Natural killer cell treated with Interleukin-12 subunit alpha and Interleukin-12 subunit beta and Interleukin-15 and Interleukin-18, amount 100 ng/mL, for 72 hours (primary cell): ENCODE measurements around the gene CCDC12. TPM values are rescaled to one million over a fixed set of nuclear protein-coding genes. Genes with fewer than 3 reads are reported as not detected.
A peak's percentile ranks its signal among the peaks of the same experiment; 100 is the strongest.

Experiments
- ATAC-seq, 2 donors: fragments of 150-1000 bp; cut with Tn5 transposase in 1 of 2; sonication (Bioruptor Pico), chemical (Tn5 transposase) in 1 of 2; 2 replicates each; pipeline ENCODE4 v1.10.0; 2021
- DNase-seq: peaks from one replicate; pipeline ENCODE4 v3.0.0; 2022; ENCODE audit warnings: low spot score
- H3K27ac Mint-ChIP-seq, 2 donors: 1 replicate in 1 of 2; 2 replicates in 1 of 2; pipeline ENCODE4 v1.8.0; 2022; ENCODE audit warnings: mixed read lengths in 2 of 2, mild to moderate bottlenecking in 1 of 2, moderate library complexity in 1 of 2
- H3K27me3 Mint-ChIP-seq, 2 donors: 1 replicate in 1 of 2; 2 replicates in 1 of 2; pipeline ENCODE4 v1.8.0; 2022; ENCODE audit warnings: mixed read lengths in 2 of 2
- H3K36me3 Mint-ChIP-seq: one replicate; pipeline ENCODE4 v1.8.0; 2022; ENCODE audit warnings: mixed read lengths
- H3K4me1 Mint-ChIP-seq, 2 donors: 1 replicate in 1 of 2; 2 replicates in 1 of 2; pipeline ENCODE4 v1.8.0; 2022; ENCODE audit warnings: low read depth in 2 of 2, mixed read lengths in 2 of 2, mild to moderate bottlenecking in 1 of 2
- H3K4me3 Mint-ChIP-seq: one replicate; pipeline ENCODE4 v1.8.0; 2022; ENCODE audit warnings: mixed read lengths
- H3K9me3 Mint-ChIP-seq: 2 replicates; pipeline ENCODE4 v1.8.0; 2022; ENCODE audit warnings: mixed read lengths
- total RNA-seq, 2 donors: library from RNA; stranded (reverse); gene quantifications; one replicate each; pipeline ENCODE4 v1.2.3, GENCODE V29; 2022

Gene CCDC12
- total RNA-seq, 2 donors from 2014 or later, result 58.0 to 89.8 TPM

GRCh38 chr3:47004369-47005211 lies 28.0 kb upstream of the CCDC12 start:
- Mint-ChIP-seq H3K36me3 (no peaks in the 10 kb centered on the region), H3K27ac (peak overlapping the region in 1 of 2 donors; percentile 31)

GRCh38 chr3:47003461-47004368 lies 27.2 kb upstream of the CCDC12 start:
- DNase-seq, result no peak
- H3K9me3 Mint-ChIP-seq, result no peaks in the 10 kb centered on the region
- no peak overlapping the region for H3K4me3 Mint-ChIP-seq
- H3K36me3 Mint-ChIP-seq, result no peaks in the 10 kb centered on the region
- H3K4me1 Mint-ChIP-seq, result peaks cover 6 to 12% of the 10 kb centered on the region in 2 donors
- H3K27me3 Mint-ChIP-seq, result no peaks in the 10 kb centered on the region
- ATAC-seq, result no peak
- H3K27ac Mint-ChIP-seq, result peak overlapping the region in 1 of 2 donors; percentile 31

More at GRCh38 chr3:47004369-47005211, 28.0 kb upstream of the CCDC12 start:
- H3K9me3 Mint-ChIP-seq, result no peaks in the 10 kb centered on the region
- H3K4me1 Mint-ChIP-seq, result peaks cover 6 to 12% of the 10 kb centered on the region in 2 donors
- H3K27me3 Mint-ChIP-seq, result no peaks in the 10 kb centered on the region
- ATAC-seq (no peak), DNase-seq (peak; percentile 49)
- H3K4me3 Mint-ChIP-seq, result no peak overlapping the region

GRCh38 chr3:47003056-47003410 lies 26.5 kb upstream of the CCDC12 start:
- H3K9me3 Mint-ChIP-seq, result no peaks in the 10 kb centered on the region
- no peaks in the 10 kb centered on the region for H3K27me3 Mint-ChIP-seq
- H3K27ac Mint-ChIP-seq, result no peak overlapping the region
- DNase-seq, result no peak
- no peak for ATAC-seq
- peaks cover 6 to 15% of the 10 kb centered on the region in 2 donors for H3K4me1 Mint-ChIP-seq
- H3K4me3 Mint-ChIP-seq, result no peak overlapping the region
- no peaks in the 10 kb centered on the region for H3K36me3 Mint-ChIP-seq

- DNase-seq (no peak), ATAC-seq (no peak)
- H3K4me1 Mint-ChIP-seq, result peaks cover 9 to 16% of the 10 kb centered on the region in 2 donors
- no peaks in the 10 kb centered on the region for H3K9me3 Mint-ChIP-seq
- H3K27ac Mint-ChIP-seq, result no peak overlapping the region
- H3K27me3 Mint-ChIP-seq, result no peaks in the 10 kb centered on the region
- H3K4me3 Mint-ChIP-seq, result no peak overlapping the region
- no peaks in the 10 kb centered on the region for H3K36me3 Mint-ChIP-seq
These were observed 25.9 kb upstream of the CCDC12 start for GRCh38 chr3:47002171-47003055.

- Mint-ChIP-seq H3K27me3 (no peaks in the 10 kb centered on the region), H3K4me1 (peaks cover 15 to 23% of the 10 kb centered on the region in 2 donors), H3K27ac (no peak overlapping the region), H3K36me3 (no peaks in the 10 kb centered on the region), H3K4me3 (no peak overlapping the region), H3K9me3 (no peaks in the 10 kb centered on the region)
- ATAC-seq, result no peak
- no peak for DNase-seq
These were observed 25.2 kb upstream of the CCDC12 start for GRCh38 chr3:47001731-47002170.

- no peaks in the 10 kb centered on the region for H3K36me3 Mint-ChIP-seq
- DNase-seq, result no peak
- peak overlapping the region in 1 of 2 donors; percentile 55 for H3K27ac Mint-ChIP-seq
- H3K4me1 Mint-ChIP-seq, result peaks cover 17 to 25% of the 10 kb centered on the region in 2 donors
- no peaks in the 10 kb centered on the region for H3K9me3 Mint-ChIP-seq
- peak; percentile 53 to 64 for ATAC-seq
- H3K4me3 Mint-ChIP-seq, result no peak overlapping the region
- H3K27me3 Mint-ChIP-seq, result no peaks in the 10 kb centered on the region
These were observed 24.6 kb upstream of the CCDC12 start for GRCh38 chr3:47000922-47001730.

GRCh38 chr3:47000198-47000815 lies 23.8 kb upstream of the CCDC12 start:
- no peaks in the 10 kb centered on the region for H3K27me3 Mint-ChIP-seq
- H3K27ac Mint-ChIP-seq, result peak overlapping the region; percentile 55 to 73
- no peaks in the 10 kb centered on the region for H3K36me3 Mint-ChIP-seq
- H3K4me1 Mint-ChIP-seq, result peaks cover 17 to 25% of the 10 kb centered on the region in 2 donors
- no peak for DNase-seq
- peak overlapping the region; percentile 38 for H3K4me3 Mint-ChIP-seq
- ATAC-seq, result peak; percentile 68 to 69
- no peaks in the 10 kb centered on the region for H3K9me3 Mint-ChIP-seq

GRCh38 chr3:46999516-47000197 lies 23.1 kb upstream of the CCDC12 start:
- H3K27ac Mint-ChIP-seq, result peak overlapping the region in 1 of 2 donors; percentile 73
- no peak overlapping the region for H3K4me3 Mint-ChIP-seq

GRCh38 chr3:46998852-46999515 lies 22.4 kb upstream of the CCDC12 start:
- H3K4me3 Mint-ChIP-seq, result no peak overlapping the region
- H3K27me3 Mint-ChIP-seq, result no peaks in the 10 kb centered on the region
- H3K27ac Mint-ChIP-seq, result no peak overlapping the region
- no peaks in the 10 kb centered on the region for H3K9me3 Mint-ChIP-seq
- H3K36me3 Mint-ChIP-seq, result no peaks in the 10 kb centered on the region
- ATAC-seq (no peak), DNase-seq (no peak)
- H3K4me1 Mint-ChIP-seq, result peaks cover 17 to 27% of the 10 kb centered on the region in 2 donors

More at GRCh38 chr3:46999516-47000197, 23.1 kb upstream of the CCDC12 start:
- DNase-seq (no peak), ATAC-seq (no peak)
- Mint-ChIP-seq H3K9me3 (no peaks in the 10 kb centered on the region), H3K36me3 (no peaks in the 10 kb centered on the region), H3K4me1 (peaks cover 17 to 25% of the 10 kb centered on the region in 2 donors), H3K27me3 (no peaks in the 10 kb centered on the region)

GRCh38 chr3:46998121-46998851 lies 21.7 kb upstream of the CCDC12 start:
- H3K27ac Mint-ChIP-seq, result peak overlapping the region in 1 of 2 donors; percentile 35
- peak; percentile 48 to 57 for ATAC-seq
- no peaks in the 10 kb centered on the region for H3K27me3 Mint-ChIP-seq
- peaks cover 17 to 27% of the 10 kb centered on the region in 2 donors for H3K4me1 Mint-ChIP-seq
- DNase-seq, result no peak
- H3K4me3 Mint-ChIP-seq, result no peak overlapping the region
- H3K36me3 Mint-ChIP-seq, result no peaks in the 10 kb centered on the region
- no peaks in the 10 kb centered on the region for H3K9me3 Mint-ChIP-seq
